DMS 273 (cell line): ENCODE results near the gene UGT2B11.
"Not testable (repeated sequence)": the region's sequence is repeated elsewhere in the genome, so short reads cannot be mapped to it uniquely, and the experiment has no call there.

Experiments used
- DNase-seq: peaks from one replicate; lab custom pipeline; 2025; ENCODE audit not compliant: unreplicated experiment; lab: John Stamatoyannopoulos, UW

UGT2B11 gene

DNA sequence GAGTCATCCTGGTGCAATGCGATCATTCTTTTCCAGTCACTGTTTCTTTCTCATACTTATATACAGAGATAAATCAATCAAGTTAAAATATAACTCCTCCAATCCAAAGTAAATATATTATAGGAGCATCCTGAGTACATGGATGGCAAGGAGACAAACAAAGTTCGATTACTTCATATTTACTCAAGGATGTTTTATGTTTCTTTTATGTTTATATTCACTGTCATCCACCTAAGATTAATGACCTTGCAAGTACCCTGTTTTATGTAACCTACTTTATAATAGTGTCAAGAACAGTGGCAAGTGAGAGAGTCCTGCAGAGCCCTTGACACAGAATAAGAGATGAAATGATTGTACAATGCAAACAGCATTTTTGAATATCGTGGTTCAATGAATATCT lies at the start of gene UGT2B11:
Gene UGT2B11, minus strand, starts transcription at position 33 of the 400 bp plus-strand sequence. Its CDS starts 26 bp downstream, at position 7.
- DNase-seq = no peak

- not testable (repeated sequence) for DNase-seq
These were observed 38.7 kb upstream of the UGT2B11 start for GRCh38 chr4:69253147-69253772.

- DNase-seq = not testable (repeated sequence)
These were observed 36.3 kb upstream of the UGT2B11 start for GRCh38 chr4:69250884-69251283.

GRCh38 chr4:69242562-69243240 lies 28.2 kb upstream of the UGT2B11 start:
- not testable (repeated sequence) for DNase-seq

DNA sequence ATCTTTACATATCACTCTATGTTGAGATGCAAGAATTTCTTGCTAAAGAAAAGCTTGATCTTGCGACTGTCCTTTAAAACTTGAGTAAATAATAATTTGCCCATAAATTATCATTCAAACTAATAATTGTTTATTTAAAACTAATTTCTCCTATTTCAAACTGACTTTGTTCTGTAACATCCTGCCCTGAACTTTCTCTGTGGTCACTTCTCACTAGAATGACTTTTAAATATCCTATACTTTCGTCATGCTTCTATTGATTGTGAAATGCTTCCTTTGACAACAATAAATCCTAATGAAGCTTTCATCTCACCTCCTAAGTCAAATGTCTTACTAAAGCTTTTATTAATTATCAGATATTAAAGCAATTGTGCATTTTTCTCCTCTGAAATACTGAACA lies 27.2 kb upstream of the UGT2B11 start:
- not testable (repeated sequence) for DNase-seq

- DNase-seq = not testable (repeated sequence)
These were observed 26.2 kb upstream of the UGT2B11 start for GRCh38 chr4:69240787-69241186.

- no peak for DNase-seq
These were observed 25.1 kb upstream of the UGT2B11 start for GRCh38 chr4:69239557-69240168.

DNA sequence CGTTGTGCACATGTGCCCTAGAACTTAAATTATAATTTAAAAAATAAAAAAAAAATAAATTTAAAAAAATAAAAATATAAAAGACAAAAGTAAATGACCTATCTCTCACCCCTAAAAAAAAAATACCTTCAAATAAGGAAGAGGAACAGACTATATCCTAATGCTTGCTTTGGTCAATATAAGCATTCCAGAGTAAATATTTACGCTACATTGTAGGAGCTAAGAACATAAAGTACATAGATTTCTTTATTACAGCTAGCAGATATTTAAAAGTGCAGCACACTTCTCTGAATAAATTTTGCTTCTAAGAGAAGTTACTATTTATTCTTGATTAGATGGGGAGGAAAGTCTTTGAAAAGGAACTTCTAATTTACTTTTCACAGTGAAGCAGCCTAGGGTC lies 24.5 kb upstream of the UGT2B11 start:
- DNase-seq = no peak

DNA sequence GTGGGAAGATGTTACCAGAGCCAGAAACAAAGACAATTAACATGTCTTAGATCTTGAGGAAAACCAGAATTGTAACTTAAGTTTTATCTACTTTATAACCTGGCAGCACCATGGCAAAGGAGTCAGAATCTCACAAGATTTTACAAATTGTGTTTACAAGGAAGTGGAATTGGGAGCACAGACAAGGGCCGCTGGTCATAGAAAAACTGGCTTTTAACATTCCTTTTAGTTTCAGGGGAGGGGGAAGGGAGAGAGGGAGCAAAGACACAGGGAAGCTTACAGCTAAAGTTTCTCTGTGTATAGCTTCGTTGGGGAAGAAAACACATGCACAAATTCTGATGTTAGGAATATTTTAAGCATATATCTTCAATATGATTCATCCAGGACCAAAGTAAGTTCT lies 10.3 kb upstream of the UGT2B11 start:
- DNase-seq = no peak

- DNase-seq = not testable (repeated sequence)
These were observed 8.7 kb upstream of the UGT2B11 start for GRCh38 chr4:69223277-69223676.

DNA sequence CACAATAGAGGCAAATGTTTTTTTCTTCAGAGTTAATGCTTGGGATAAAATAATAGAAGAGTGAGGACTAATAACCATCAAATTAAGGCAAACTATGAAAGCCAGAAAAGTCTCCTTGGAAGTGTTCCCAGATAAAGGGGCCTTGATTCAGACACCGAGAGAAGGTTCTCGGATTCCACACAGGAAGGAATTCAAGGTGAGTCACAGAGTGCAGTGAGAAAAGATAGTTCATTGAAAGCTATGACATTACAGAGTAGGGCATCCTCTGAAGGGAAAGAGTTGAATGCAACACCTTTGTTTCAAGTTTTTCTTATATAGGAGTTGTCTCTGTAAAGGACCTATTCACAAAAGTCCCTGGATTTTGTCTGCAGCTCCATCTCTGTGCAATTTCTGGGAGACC lies 3.9 kb upstream of the UGT2B11 start:
- not testable (repeated sequence) for DNase-seq

DNA sequence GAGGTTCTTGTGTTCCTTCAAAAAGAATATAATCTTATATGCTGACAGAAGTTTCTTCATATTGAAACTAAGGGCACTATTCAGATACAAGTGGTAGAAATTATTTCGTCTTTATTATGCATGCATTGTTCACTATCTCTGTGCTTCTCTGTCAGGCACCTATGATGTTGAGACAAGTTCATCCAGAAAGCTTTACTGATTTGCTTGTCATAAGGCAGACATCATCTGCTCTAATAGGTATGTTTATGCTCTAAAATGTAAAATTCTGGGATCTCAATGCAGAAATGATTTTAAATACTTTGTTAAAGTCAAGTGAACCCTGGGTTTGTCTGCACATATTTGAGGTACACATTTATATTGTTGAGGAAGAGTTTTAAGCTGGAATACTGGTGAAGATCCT lies 3.6 kb downstream of the UGT2B11 start:
- no peak for DNase-seq

GRCh38 chr4:69198506-69198905 lies 16.0 kb downstream of the UGT2B11 start:
- not testable (repeated sequence) for DNase-seq

- no peak for DNase-seq
These were observed 18.2 kb downstream of the UGT2B11 start for GRCh38 chr4:69196209-69196965.

GRCh38 chr4:69194166-69194565 lies 20.4 kb downstream of the UGT2B11 start:
- DNase-seq = no peak

DNA sequence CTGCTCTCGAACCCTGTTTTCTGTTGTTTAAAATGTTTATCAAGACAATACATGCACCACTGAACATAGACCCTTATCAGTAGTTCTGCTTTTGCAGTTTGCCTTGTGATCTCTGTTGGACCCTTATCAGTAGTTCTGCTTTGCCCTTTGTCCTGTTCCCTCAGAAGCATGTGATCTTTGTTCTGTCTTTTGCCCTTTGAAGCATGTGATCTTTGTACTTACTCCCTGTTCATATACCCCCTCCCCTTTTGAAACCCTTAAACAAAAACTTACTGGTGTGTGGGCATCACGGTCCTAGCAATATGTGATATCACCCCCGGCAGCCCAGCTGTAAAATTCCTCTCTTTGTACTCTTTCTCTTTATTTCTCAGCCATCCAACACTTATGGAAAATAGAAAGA lies 22.6 kb downstream of the UGT2B11 start:
- not testable (repeated sequence) for DNase-seq

DNA sequence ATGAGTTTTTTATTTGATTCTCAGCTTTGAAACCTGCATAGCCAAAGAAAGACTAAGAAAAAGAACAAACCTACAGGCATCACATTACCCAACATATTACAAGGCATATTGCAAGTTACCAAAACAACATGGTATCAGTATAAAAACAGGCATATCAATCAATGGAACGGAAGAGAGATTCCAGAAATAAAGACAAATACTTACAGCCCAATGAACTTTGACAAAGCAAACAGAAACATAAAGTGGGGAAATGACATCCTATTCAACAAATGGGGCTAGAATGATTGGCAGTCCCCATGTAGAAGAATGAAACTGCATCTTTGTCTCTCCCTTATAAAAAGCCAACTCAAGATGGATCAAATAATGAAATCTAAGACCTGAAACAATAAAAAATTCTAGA lies 23.9 kb downstream of the UGT2B11 start:
- not testable (repeated sequence) for DNase-seq

GRCh38 chr4:69181519-69182169 lies 32.9 kb downstream of the UGT2B11 start:
- DNase-seq = not testable (repeated sequence)

DNA sequence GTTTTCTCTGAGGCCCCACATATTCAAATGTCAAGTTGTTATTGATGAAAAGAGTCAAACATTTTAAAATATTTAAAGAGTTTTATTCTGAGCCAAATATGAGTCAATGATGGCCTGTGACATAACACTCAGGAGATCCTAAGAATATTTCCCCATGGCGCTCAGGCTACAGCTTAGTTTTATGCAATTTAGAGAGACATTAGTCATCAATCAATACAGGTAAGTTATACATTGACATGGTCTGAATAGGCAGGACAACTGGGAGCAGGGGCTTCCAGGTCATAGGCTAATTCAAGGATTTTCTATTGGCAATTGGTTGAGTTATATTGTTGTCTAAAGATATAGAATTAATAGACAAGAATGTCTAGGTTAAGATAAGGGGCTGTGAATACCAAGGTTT lies 34.7 kb downstream of the UGT2B11 start:
- not testable (repeated sequence) for DNase-seq

GRCh38 chr4:69178751-69179205 lies 35.8 kb downstream of the UGT2B11 start:
- DNase-seq = not testable (repeated sequence)
